SK-N-MC (cell line): Measurements from ENCODE around the gene GSK3B.

ENCODE experiments used
- EZH2 ChIP-seq: fragments of 200-600 bp; sonication (generic); IDR thresholded peaks from one replicate; pipeline ENCODE4 v1.6.1; 2017; ENCODE audit warnings: antibody characterized with exemption
- FOXP2 ChIP-seq: optimal IDR thresholded peaks from 2 replicates; pipeline ENCODE3; 2011; ENCODE audit warnings: mild to moderate bottlenecking, moderate library complexity; ENCODE audit not compliant: insufficient read depth; ENCODE audit errors: extremely low read length, control extremely low read depth
- POLR2AphosphoS5 ChIP-seq: IDR thresholded peaks from 2 replicates; pipeline ENCODE4 v1.6.1; 2012; ENCODE audit warnings: mild to moderate bottlenecking, low read depth, low read length, borderline replicate concordance

DNA sequence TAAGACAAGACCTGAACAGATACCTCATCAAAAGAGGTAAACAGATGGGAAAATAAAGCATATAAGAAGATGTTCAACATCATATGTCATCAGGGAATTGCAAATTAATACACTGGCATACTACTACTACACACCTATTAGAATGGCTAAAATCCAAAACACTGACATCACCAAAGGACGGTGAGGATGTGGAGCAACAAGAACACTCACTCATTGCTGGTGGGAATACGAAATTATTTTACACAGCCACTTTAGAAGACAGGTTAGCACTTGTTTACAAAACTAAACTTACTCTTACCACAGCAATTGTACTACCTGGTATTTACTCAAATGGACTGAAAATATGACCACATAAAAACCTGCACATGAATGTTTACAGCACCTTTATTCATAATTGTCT is 119.6 kb downstream of the GSK3B start:
- TF ChIP-seq EZH2 (no peak), POLR2AphosphoS5 (no peak), FOXP2 (no peak)
